KMS-11 (cell line): ENCODE measurements around the gene ASB4.
"Not testable (repeated sequence)": the region's sequence is repeated elsewhere in the genome, so short reads cannot be mapped to it uniquely, and the experiment has no call there.

ENCODE experiments used
- H2AFZ ChIP-seq: fragments of 200-600 bp; sonication (generic); 2 replicates; pipeline ENCODE4 v1.6.1; 2016; ENCODE audit warnings: antibody characterized with exemption, mixed run types, low read depth
- H3K27ac ChIP-seq: fragments of 200-600 bp; sonication (generic); 2 replicates; pipeline ENCODE4 v1.6.1; 2016; ENCODE audit warnings: mild to moderate bottlenecking, mixed run types
- H3K27me3 ChIP-seq: fragments of 200-600 bp; sonication (generic); 2 replicates; pipeline ENCODE4 v1.6.1; 2017; ENCODE audit warnings: mild to moderate bottlenecking, low read depth, mixed run types, moderate library complexity; ENCODE audit not compliant: insufficient read depth
- H3K36me3 ChIP-seq: fragments of 200-600 bp; sonication (generic); 2 replicates; pipeline ENCODE4 v1.6.1; 2017; ENCODE audit warnings: mild to moderate bottlenecking, mixed run types; ENCODE audit not compliant: insufficient read depth
- H3K4me1 ChIP-seq: fragments of 200-600 bp; sonication (generic); 2 replicates; pipeline ENCODE4 v1.6.1; 2016; ENCODE audit warnings: mild to moderate bottlenecking, low read depth, mixed run types; ENCODE audit not compliant: poor library complexity, severe bottlenecking
- H3K4me2 ChIP-seq: fragments of 200-600 bp; sonication (generic); 2 replicates; pipeline ENCODE4 v1.7.0; 2016; ENCODE audit warnings: mild to moderate bottlenecking, mixed run types
- H3K4me3 ChIP-seq: fragments of 200-600 bp; sonication (generic); IDR thresholded peaks from 2 replicates; pipeline ENCODE4 v1.6.1; 2017; ENCODE audit warnings: low read depth, low read length, mixed read lengths; ENCODE audit not compliant: insufficient read depth
- H3K79me2 ChIP-seq: fragments of 200-600 bp; sonication (generic); 2 replicates; pipeline ENCODE4 v1.6.1; 2016; ENCODE audit warnings: low read depth, mixed run types; ENCODE audit not compliant: insufficient read depth
- H3K9ac ChIP-seq: fragments of 200-600 bp; sonication (generic); 2 replicates; pipeline ENCODE4 v1.6.1; 2016; ENCODE audit warnings: mild to moderate bottlenecking, mixed run types
- H4K20me1 ChIP-seq: fragments of 200-600 bp; sonication (generic); 2 replicates; pipeline ENCODE4 v1.6.1; 2016; ENCODE audit warnings: mild to moderate bottlenecking, mixed run types; ENCODE audit not compliant: insufficient read depth
- CTCF ChIP-seq: fragments of 200-600 bp; sonication (generic); conservative IDR thresholded peaks from 2 replicates; pipeline ENCODE4 v1.6.1; 2017; ENCODE audit warnings: low read depth, mild to moderate bottlenecking, antibody characterized with exemption, low read length, moderate library complexity, mixed read lengths

The ASB4 gene

DNA sequence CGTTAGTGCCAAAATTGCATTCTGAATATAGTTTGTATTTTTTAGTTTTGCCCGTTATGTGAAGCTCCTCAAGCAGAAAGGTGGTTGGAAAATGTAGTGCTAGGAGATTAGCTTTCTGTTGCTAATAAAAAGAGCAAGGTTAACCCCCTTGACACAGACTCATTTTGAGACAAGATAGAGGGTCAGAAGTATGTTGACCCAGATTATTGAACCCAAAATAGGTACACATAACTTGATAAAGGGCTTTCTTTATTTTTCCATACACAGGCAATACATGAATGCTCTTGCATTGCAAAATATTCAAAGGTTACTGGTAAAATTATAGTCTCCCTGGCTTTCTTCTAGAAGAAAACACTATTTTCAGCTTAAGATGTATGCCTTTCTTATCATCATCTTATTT, 40.9 kb upstream of the ASB4 start:
- H3K36me3 ChIP-seq, result no peaks in the 10 kb centered on the region
- no peaks in the 10 kb centered on the region for H3K79me2 ChIP-seq
- H3K4me1 ChIP-seq, result peaks cover 5% of the 10 kb centered on the region
- H3K9ac ChIP-seq, result no peak overlapping the region
- H3K4me2 ChIP-seq, result no peak overlapping the region
- no peak overlapping the region for H3K27ac ChIP-seq
- H4K20me1 ChIP-seq, result no peaks in the 10 kb centered on the region
- no peak overlapping the region for H3K4me3 ChIP-seq
- H3K27me3 ChIP-seq, result no peaks in the 10 kb centered on the region
- no peak overlapping the region for H2AFZ ChIP-seq
- TF ChIP-seq CTCF, result no peak

GRCh38 chr7:95446618-95447017, 39.1 kb upstream of the ASB4 start:
- H3K4me1 ChIP-seq, result no peaks in the 10 kb centered on the region
- no peak overlapping the region for H2AFZ ChIP-seq
- no peak overlapping the region for H3K4me2 ChIP-seq
- H3K9ac ChIP-seq, result no peak overlapping the region
- no peaks in the 10 kb centered on the region for H3K79me2 ChIP-seq
- no peaks in the 10 kb centered on the region for H3K36me3 ChIP-seq
- H3K27ac ChIP-seq, result no peak overlapping the region
- TF ChIP-seq CTCF, result no peak
- no peak overlapping the region for H3K4me3 ChIP-seq
- H3K27me3 ChIP-seq, result no peaks in the 10 kb centered on the region
- no peaks in the 10 kb centered on the region for H4K20me1 ChIP-seq

GRCh38 chr7:95454438-95455045, 31.2 kb upstream of the ASB4 start:
- no peak for TF ChIP-seq CTCF
- H2AFZ ChIP-seq, result no peak overlapping the region

DNA sequence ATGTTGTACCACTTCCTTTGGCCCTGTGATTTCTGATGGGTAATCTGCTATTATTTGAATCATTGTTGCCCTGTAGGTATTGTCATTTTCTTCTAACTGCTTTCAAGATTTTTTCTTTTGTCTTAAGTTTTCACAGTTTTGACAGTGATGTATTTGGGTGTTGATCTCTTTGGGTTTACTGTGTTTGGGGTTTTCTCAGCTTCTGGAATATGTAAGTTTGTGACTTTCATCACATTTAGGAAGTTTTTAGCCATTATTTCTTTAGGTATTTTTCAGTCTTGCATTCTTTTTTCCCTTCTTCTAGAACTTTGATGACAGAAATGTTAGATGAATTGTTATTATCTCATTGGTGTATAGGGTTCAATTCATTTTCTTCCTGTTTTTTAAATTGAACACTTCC, 27.8 kb upstream of the ASB4 start:
- Histone ChIP-seq H3K27ac (no peak overlapping the region), H3K36me3 (no peaks in the 10 kb centered on the region), H4K20me1 (no peaks in the 10 kb centered on the region), H3K27me3 (no peaks in the 10 kb centered on the region), H2AFZ (no peak overlapping the region), H3K9ac (no peak overlapping the region), H3K4me2 (no peak overlapping the region), H3K4me3 (no peak overlapping the region), H3K79me2 (no peaks in the 10 kb centered on the region), H3K4me1 (no peaks in the 10 kb centered on the region)
- no peak for TF ChIP-seq CTCF

More at GRCh38 chr7:95454438-95455045, 31.2 kb upstream of the ASB4 start:
- no peaks in the 10 kb centered on the region for H3K79me2 ChIP-seq
- no peaks in the 10 kb centered on the region for H3K36me3 ChIP-seq
- no peak overlapping the region for H3K27ac ChIP-seq
- H3K4me3 ChIP-seq, result no peak overlapping the region
- H3K27me3 ChIP-seq, result no peaks in the 10 kb centered on the region
- H3K4me1 ChIP-seq, result no peaks in the 10 kb centered on the region
- no peaks in the 10 kb centered on the region for H4K20me1 ChIP-seq
- no peak overlapping the region for H3K4me2 ChIP-seq
- no peak overlapping the region for H3K9ac ChIP-seq

- not testable (repeated sequence) for H3K4me2 ChIP-seq, H3K36me3 ChIP-seq, H3K27me3 ChIP-seq, H3K4me1 ChIP-seq, H3K79me2 ChIP-seq, H4K20me1 ChIP-seq, H3K9ac ChIP-seq, H3K27ac ChIP-seq, H3K4me3 ChIP-seq, H2AFZ ChIP-seq
Observed at GRCh38 chr7:95460653-95461052, 25.1 kb upstream of the ASB4 start.
